AG09309 (cell line): ENCODE results near the gene MFSD1.
A peak's percentile ranks its signal among the peaks of the same experiment; 100 is the strongest.

Experiments used
- DNase-seq: peaks from one replicate; pipeline ENCODE4 v3.0.0-alpha.2; 2010; ENCODE audit warnings: low read depth
- H3K4me3 ChIP-seq: 2 replicates; pipeline ENCODE4 v1.5.1; 2011; ENCODE audit warnings: mild to moderate bottlenecking, low read depth, low read length, moderate library complexity; ENCODE audit not compliant: control insufficient read depth
- TF ChIP-seq, protein P1 (sequence below): IDR thresholded peaks from 2 replicates; pipeline ENCODE4 v1.5.1; 2011; ENCODE audit warnings: mild to moderate bottlenecking, low read depth, low read length, inconsistent platforms; ENCODE audit not compliant: insufficient read depth, control insufficient read depth; ENCODE audit errors: missing control alignments

The MFSD1 gene

GRCh38 chr3:158792709-158793108, 9.1 kb upstream of the MFSD1 start:
- TF ChIP-seq, protein P1, sequence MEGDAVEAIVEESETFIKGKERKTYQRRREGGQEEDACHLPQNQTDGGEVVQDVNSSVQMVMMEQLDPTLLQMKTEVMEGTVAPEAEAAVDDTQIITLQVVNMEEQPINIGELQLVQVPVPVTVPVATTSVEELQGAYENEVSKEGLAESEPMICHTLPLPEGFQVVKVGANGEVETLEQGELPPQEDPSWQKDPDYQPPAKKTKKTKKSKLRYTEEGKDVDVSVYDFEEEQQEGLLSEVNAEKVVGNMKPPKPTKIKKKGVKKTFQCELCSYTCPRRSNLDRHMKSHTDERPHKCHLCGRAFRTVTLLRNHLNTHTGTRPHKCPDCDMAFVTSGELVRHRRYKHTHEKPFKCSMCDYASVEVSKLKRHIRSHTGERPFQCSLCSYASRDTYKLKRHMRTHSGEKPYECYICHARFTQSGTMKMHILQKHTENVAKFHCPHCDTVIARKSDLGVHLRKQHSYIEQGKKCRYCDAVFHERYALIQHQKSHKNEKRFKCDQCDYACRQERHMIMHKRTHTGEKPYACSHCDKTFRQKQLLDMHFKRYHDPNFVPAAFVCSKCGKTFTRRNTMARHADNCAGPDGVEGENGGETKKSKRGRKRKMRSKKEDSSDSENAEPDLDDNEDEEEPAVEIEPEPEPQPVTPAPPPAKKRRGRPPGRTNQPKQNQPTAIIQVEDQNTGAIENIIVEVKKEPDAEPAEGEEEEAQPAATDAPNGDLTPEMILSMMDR = no peak
- peak; percentile 90 for DNase-seq
- no peak overlapping the region for H3K4me3 ChIP-seq

- no peak overlapping the region for H3K4me3 ChIP-seq
- TF ChIP-seq, protein P1 = no peak
- no peak for DNase-seq
These were observed 7.6 kb upstream of the MFSD1 start for GRCh38 chr3:158794206-158794605.

- DNase-seq = no peak
- no peak overlapping the region for H3K4me3 ChIP-seq
- TF ChIP-seq, protein P1 = peak; percentile 57
These were observed 6.8 kb upstream of the MFSD1 start for GRCh38 chr3:158794936-158795518.

DNA sequence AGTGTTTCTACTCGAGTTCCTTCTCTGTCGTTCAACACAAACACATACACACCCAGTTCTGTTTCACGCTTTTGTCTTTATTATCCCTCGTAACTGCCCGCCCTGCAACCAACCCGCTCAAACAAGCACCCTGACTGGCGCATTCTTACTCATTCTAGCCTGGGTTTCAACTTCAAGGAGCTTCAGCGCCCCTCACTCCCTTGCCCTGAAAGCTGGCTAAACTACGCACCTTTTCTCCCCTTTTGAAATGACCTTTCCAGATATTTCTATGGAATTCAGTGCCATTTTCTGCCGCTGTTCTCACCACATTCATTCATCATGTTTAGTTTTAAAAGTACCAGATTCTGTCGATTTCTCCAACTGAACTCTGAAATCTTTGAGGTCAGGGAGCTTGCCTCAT, 653 bp upstream of the MFSD1 start:
- TF ChIP-seq, protein P1 = no peak
- no peak for DNase-seq
- H3K4me3 ChIP-seq = peak overlapping the region; percentile 77

- peak overlapping the region; percentile 77 for H3K4me3 ChIP-seq
- TF ChIP-seq, protein P1 = no peak
- DNase-seq = no peak
These were observed 785 bp downstream of the MFSD1 start for GRCh38 chr3:158802409-158803268.

GRCh38 chr3:158804441-158804840, 2.6 kb downstream of the MFSD1 start:
- no peak overlapping the region for H3K4me3 ChIP-seq
- TF ChIP-seq, protein P1 = no peak
- DNase-seq = no peak
